Coronary artery (tissue), 2 donors: ENCODE results near the gene GIT1.
"Not testable (repeated sequence)": the region's sequence is repeated elsewhere in the genome, so short reads cannot be mapped to it uniquely, and the experiment has no call there.

Source experiments
- DNase-seq: peaks from one replicate; pipeline ENCODE4 v3.0.0-alpha.2; 2017; ENCODE audit warnings: low spot score
- H3K27ac ChIP-seq, 2 donors: fragments of 200-600 bp; sonication (generic); one replicate each; pipeline ENCODE4 v1.5.1; 2016 to 2019
- H3K4me3 ChIP-seq: fragments of 200-600 bp; sonication (generic); 2 replicates; pipeline ENCODE4 v1.5.1; 2016; ENCODE audit warnings: mild to moderate bottlenecking, moderate library complexity
- TF ChIP-seq, protein P1 (sequence below): fragments of 200-600 bp; sonication (generic); IDR thresholded peaks from one replicate; pipeline ENCODE4 v1.5.1; 2019; ENCODE audit warnings: antibody characterized with exemption

GIT1 gene

DNA sequence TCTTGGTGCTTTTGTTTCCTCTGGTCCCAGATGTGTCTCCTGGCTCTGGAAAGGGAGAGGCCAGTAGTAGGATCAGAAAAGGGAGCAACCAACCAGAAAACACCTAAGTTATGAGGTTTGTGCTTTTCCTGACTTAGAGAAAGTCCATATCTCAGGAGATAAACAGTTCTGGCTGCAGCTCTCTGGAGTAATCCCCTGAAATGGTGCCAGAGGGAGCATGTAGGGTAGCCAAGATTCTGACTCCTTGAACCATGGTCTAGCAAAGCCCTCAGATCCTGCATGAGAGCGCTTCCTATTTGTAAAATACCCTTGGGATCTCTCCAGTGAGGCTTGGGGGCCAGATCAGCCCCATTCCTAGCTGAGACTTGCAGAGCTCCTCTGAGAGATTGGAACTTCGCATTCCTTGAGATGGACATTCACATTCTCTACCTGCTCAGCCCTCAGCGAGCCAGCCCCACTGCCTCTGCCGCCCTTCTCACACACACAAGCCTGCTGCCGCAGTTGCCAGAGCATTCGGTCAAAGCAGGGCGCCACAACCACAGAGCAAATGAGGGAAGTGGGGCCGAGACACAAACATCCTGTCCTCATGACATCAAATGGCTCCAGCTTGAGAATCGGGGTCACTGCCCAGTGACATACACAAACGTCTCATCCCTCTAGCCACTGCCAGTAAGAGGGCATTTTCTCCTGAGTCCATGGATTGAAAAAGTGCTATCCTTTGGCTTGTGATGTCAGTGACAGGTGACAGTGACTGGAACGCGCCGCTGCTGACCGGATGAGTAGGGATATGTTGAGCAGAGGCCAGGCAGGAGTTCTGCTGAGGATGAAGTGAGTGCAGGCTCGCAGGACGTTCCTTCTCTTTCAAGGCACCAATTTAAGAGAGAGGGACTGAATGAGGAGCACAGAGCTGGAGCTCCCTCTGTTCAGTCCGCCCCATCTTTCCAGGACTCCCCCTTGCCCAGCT lies 27.6 kb downstream of the GIT1 start:
- Histone ChIP-seq H3K27ac (peak overlapping the region in 1 of 2 donors; percentile 42), H3K4me3 (no peak overlapping the region)
- DNase-seq, result peak; percentile 73
- TF ChIP-seq, protein P1, sequence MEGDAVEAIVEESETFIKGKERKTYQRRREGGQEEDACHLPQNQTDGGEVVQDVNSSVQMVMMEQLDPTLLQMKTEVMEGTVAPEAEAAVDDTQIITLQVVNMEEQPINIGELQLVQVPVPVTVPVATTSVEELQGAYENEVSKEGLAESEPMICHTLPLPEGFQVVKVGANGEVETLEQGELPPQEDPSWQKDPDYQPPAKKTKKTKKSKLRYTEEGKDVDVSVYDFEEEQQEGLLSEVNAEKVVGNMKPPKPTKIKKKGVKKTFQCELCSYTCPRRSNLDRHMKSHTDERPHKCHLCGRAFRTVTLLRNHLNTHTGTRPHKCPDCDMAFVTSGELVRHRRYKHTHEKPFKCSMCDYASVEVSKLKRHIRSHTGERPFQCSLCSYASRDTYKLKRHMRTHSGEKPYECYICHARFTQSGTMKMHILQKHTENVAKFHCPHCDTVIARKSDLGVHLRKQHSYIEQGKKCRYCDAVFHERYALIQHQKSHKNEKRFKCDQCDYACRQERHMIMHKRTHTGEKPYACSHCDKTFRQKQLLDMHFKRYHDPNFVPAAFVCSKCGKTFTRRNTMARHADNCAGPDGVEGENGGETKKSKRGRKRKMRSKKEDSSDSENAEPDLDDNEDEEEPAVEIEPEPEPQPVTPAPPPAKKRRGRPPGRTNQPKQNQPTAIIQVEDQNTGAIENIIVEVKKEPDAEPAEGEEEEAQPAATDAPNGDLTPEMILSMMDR, result no peak

DNA sequence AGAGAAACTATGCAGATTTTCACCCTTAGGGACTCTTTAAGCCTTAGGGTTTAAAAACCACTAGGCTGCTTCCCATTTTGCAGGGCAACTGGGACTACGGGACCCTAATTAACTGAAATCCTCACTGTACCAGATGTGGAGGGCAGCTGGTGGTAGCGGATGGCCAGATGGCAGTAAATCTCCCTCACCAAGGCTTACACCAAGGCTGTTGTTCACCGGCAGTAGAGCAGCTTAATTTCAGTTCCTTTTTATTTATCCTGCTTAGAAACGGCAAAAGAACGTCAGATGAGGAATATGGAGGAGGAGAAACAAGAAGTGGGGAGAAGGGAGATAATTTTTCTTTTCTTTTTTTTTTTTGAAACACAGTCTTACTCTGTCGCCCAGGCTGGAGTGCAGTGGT lies 29.1 kb downstream of the GIT1 start:
- TF ChIP-seq, protein P1, result no peak
- Histone ChIP-seq H3K27ac (no peak overlapping the region), H3K4me3 (no peak overlapping the region)
- DNase-seq, result no peak

DNA sequence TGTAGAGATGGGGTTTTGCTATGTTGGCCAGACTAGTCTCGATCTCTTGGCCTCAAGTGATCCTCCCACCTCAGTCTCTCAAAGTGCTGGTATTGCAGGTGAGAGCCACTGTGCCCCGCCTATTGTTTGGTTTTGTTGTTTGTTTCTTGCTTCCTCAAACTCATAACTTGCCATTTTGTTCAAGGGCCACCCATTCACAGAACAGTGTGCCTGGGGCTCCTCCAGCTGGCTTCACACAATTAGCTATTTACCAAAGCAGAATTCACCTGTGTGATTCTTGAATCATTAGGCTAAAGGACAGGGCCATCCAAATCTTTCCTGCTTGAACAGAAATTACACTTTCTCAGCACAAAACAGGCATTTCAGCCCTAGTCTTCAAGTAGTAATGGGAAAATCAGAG lies 29.8 kb downstream of the GIT1 start:
- no peak overlapping the region for H3K4me3 ChIP-seq
- no peak overlapping the region for H3K27ac ChIP-seq
- TF ChIP-seq, protein P1, result no peak
- DNase-seq, result no peak

DNA sequence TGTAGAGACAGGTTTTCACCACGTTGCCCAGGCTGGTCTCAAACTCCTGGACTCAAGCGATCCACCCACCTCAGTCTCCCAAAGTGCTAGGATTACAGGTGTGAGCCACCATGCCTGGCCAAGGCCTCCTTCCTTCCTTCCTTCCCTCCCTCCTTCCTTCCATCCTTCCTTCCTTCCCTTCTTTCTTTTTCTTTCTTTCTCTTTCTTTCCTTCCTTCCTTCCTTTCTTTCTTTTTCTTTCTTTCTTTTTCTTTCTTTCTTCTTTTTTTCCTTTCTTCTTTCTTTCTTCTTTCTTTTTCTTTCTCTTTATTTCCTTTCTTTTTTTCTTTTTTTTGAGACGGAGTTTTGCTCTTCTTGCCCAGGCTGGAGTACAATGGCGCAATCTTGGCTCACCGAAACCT lies 31.3 kb downstream of the GIT1 start:
- H3K27ac ChIP-seq, DNase-seq, H3K4me3 ChIP-seq: not testable (repeated sequence)

DNA sequence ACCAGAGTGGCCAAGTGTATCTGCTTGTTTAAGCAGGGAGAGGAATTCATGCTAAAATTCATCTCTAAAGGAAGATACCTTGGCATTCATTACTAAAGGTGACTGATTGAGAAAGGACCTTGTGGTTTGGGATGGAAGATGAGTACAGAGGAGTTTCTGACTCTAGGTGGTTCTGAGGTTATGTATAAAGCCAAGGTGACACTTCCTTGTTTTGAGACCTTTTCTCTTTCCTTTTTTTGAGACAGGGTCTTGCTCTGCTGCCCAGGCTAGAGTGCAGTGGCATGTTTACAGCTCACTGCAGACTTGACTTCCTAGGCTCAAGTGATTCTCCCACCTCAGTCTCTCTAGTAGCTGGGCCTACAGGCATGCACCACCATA lies 31.7 kb downstream of the GIT1 start:
- Histone ChIP-seq H3K4me3 (no peak overlapping the region), H3K27ac (no peak overlapping the region)
- no peak for DNase-seq
- TF ChIP-seq, protein P1, result no peak

DNA sequence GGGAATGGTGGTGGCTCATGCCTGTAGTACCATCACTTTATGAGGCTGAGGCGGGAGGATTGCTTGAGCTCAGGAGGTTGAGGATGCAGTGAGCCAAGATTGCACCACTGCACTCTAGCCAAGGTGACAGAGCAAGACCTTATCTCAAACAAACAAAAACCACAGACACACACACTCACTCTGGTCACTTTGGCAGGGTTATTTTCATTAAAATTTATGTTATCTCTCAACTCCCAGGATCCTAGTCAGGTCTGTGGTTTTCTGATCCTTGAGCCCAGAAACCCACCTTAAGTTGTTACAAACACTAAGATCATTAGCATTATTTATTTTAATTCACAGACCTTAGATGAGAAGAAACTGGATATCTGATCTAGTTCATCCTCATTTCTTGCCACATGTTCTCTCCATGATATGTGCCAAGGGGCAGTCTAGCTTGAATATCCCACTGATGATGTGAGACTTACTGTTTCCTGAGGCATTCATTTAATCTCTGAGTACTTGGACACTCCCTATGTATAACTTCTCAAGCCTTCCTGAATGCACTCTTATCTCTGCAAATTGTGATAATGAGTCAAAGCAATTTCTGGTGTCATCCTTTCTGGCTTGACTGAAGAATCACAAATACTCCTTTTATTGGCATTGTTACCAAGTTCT lies 32.2 kb downstream of the GIT1 start:
- DNase-seq, result no peak
- H3K27ac ChIP-seq, result no peak overlapping the region
- TF ChIP-seq, protein P1, result no peak
- no peak overlapping the region for H3K4me3 ChIP-seq

DNA sequence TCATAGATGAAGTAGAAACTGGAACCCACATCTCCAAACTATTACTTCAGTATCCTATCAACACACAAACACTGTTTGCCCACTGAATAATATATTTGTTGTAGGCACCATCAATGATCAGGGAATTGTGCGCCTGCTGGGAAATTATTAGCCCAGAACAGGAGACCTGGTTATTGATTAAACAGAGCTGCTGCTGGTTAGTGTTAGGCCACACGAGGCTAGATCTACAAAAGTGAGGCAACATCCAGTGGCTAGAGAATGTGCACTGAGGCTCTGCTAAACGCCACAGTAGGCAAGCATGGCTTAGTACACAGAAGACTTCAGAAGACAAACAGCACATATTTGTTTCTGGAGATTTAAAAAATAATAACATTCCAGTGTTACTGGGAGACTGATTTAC lies 33.6 kb downstream of the GIT1 start:
- no peak overlapping the region for H3K27ac ChIP-seq
- no peak for DNase-seq
- H3K4me3 ChIP-seq, result no peak overlapping the region
- TF ChIP-seq, protein P1, result no peak
